Measurements from ENCODE around the gene SCYL3. TPM values are rescaled to one million over a fixed set of nuclear protein-coding genes. Genes with fewer than 3 reads are reported as not detected.

SCYL3 gene
- total RNA-seq, 1 donor from 2014 or later, result 11.8 TPM

DNA sequence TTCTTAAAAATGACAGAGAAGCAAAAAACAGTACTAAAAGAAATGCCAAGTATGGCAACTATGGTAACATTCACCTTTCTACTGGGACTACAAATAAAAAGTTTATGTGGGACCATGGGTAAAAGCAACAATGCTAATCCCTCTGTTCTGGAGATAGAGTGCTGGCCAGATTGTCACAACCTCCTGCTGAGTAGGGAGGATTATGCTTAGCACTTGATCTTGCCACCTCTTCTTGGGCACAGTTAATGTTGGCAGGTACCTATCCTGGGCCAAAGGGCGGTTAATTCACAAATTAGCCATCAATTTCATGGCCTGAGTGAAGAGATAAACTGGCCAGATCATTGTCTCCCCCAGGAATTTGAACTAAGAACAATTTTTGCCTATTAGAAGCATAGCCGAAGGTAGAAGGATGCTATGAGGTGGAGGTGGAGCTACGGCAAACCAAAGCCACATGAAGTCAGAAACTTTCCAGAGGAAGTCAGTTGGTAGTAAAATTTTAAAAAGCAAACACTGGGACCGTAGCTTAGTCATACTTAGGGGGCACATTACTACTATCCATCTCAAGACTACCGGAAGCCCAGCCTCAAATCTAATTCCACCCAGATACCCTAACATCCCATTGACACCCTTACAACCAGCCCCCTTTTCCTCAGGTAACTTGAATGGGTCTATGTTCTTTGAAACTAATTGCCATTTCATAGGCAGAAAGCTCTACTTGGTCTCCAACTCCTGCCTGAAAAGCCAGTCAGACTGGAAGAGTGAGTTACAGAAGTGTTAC is 2.7 kb downstream of the SCYL3 start:
- H3K27me3 Mint-ChIP-seq (ENCODE audit: low read depth), result no peaks in the 10 kb centered on the region
- DNase-seq (ENCODE audit: low spot score in 2 of 2, unreplicated experiment in 2 of 2), result no peak
- H3K27ac Mint-ChIP-seq, result peak overlapping the region; percentile 92
- H3K36me3 Mint-ChIP-seq, result peaks cover 9% of the 10 kb centered on the region
- H3K4me3 Mint-ChIP-seq, result peak overlapping the region; percentile 38
- H3K9me3 Mint-ChIP-seq, result no peaks in the 10 kb centered on the region
- H3K4me1 Mint-ChIP-seq, result peaks cover 44% of the 10 kb centered on the region
- TF ChIP-seq, protein P1, sequence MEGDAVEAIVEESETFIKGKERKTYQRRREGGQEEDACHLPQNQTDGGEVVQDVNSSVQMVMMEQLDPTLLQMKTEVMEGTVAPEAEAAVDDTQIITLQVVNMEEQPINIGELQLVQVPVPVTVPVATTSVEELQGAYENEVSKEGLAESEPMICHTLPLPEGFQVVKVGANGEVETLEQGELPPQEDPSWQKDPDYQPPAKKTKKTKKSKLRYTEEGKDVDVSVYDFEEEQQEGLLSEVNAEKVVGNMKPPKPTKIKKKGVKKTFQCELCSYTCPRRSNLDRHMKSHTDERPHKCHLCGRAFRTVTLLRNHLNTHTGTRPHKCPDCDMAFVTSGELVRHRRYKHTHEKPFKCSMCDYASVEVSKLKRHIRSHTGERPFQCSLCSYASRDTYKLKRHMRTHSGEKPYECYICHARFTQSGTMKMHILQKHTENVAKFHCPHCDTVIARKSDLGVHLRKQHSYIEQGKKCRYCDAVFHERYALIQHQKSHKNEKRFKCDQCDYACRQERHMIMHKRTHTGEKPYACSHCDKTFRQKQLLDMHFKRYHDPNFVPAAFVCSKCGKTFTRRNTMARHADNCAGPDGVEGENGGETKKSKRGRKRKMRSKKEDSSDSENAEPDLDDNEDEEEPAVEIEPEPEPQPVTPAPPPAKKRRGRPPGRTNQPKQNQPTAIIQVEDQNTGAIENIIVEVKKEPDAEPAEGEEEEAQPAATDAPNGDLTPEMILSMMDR (IDR thresholded peaks at IDR 0.05; ENCODE audit: unreplicated experiment), result no peak

DNA sequence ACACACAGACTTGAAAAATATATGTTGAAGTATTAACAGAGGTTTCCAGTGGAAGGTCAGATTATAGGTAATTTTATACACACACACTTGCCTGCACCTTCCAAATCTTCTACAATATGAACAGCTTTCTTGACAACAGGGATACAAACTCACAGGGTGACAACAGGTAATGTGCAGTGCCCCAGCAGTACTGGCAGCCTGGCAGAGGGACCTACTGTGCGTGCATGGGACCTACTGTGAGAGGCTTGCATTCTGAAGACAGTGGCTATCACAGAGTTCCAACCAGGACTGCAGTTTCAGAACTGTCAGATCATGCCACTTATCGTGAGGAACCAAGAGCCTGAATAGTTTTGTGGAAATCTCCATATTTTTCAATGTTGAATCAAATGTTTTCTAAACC is 3.8 kb downstream of the SCYL3 start:
- H3K27ac Mint-ChIP-seq, result no peak overlapping the region
- DNase-seq (ENCODE audit: low spot score in 2 of 2, unreplicated experiment in 2 of 2), result no peak
- H3K4me1 Mint-ChIP-seq, result peaks cover 50% of the 10 kb centered on the region
- no peaks in the 10 kb centered on the region for H3K27me3 Mint-ChIP-seq (ENCODE audit: low read depth)
- H3K9me3 Mint-ChIP-seq, result no peaks in the 10 kb centered on the region
- H3K36me3 Mint-ChIP-seq, result peaks cover 16% of the 10 kb centered on the region
- TF ChIP-seq, protein P1 (IDR thresholded peaks at IDR 0.05; ENCODE audit: unreplicated experiment), result no peak
- H3K4me3 Mint-ChIP-seq, result no peak overlapping the region

DNA sequence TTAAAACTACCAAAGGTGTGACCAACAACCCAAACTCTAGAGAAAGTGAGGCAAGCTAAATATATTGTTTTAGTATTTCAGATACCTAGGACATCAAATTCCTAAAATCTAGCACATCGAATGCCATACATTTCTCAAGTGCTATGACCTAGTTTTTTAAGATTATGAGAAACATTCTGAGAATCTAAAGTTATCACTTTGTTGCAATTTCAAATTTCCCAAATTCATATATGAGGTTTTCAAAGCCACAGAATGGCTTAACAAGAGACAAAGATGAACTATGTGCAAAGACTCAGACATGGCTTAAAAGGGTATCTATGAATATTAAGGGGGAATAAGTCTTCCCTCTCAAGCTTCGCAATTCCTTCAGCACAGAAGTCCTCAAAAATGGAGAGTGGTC is 6.8 kb downstream of the SCYL3 start:
- Mint-ChIP-seq H3K4me3 (no peak overlapping the region), H3K27ac (no peak overlapping the region), H3K4me1 (peaks cover 40% of the 10 kb centered on the region), H3K27me3 (ENCODE audit: low read depth) (no peaks in the 10 kb centered on the region), H3K36me3 (peaks cover 26% of the 10 kb centered on the region), H3K9me3 (no peaks in the 10 kb centered on the region)
- DNase-seq (ENCODE audit: low spot score in 2 of 2, unreplicated experiment in 2 of 2), result no peak
- TF ChIP-seq, protein P1 (IDR thresholded peaks at IDR 0.05; ENCODE audit: unreplicated experiment), result no peak

DNA sequence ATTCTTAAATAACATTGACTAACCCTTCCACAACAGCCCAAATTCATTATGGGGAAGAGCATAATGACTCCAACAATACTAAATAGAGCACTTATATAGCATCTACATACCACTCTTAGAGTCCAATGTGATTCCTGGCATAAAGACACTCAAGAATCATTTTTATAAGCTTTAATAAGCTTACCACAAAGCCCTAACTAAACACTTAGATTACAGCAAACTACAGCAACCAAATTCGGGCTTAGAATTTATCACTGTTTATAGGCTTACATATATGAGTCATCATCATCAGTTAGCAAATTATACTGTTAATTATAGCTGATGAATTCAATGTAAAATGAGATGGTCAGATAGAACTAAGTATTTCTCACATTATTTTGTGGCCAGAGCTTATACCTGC is 7.3 kb downstream of the SCYL3 start:
- TF ChIP-seq, protein P1 (IDR thresholded peaks at IDR 0.05; ENCODE audit: unreplicated experiment), result no peak
- H3K9me3 Mint-ChIP-seq, result no peaks in the 10 kb centered on the region
- H3K4me3 Mint-ChIP-seq, result no peak overlapping the region
- H3K4me1 Mint-ChIP-seq, result peaks cover 36% of the 10 kb centered on the region
- no peak overlapping the region for H3K27ac Mint-ChIP-seq
- no peak for DNase-seq (ENCODE audit: low spot score in 2 of 2, unreplicated experiment in 2 of 2)
- H3K27me3 Mint-ChIP-seq (ENCODE audit: low read depth), result no peaks in the 10 kb centered on the region
- H3K36me3 Mint-ChIP-seq, result peaks cover 30% of the 10 kb centered on the region

DNA sequence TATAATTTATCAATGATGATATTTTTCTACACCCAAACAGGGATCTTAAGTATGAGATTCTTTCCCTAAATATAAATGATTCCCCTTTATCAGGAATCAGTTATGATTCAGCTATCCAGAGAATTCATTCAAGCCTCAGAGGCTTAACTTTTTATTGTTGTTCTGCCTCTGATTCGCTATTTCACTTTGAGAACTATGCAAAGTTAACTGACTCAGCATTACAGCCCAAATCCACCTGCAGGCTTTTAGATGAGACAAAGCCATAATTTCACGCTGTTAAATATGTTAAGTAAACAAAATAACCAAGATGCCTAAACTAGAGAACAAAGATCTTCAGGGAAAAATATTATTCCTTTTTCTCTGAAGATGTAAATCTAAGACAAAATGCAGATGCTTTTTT is 8.5 kb downstream of the SCYL3 start:
- no peak for DNase-seq (ENCODE audit: low spot score in 2 of 2, unreplicated experiment in 2 of 2)

More for the DNA sequence above, 8.5 kb downstream of the SCYL3 start:
- H3K27ac Mint-ChIP-seq, result no peak overlapping the region
- no peaks in the 10 kb centered on the region for H3K27me3 Mint-ChIP-seq (ENCODE audit: low read depth)
- H3K4me1 Mint-ChIP-seq, result peaks cover 24% of the 10 kb centered on the region
- peaks cover 32% of the 10 kb centered on the region for H3K36me3 Mint-ChIP-seq
- no peak overlapping the region for H3K4me3 Mint-ChIP-seq
- no peaks in the 10 kb centered on the region for H3K9me3 Mint-ChIP-seq
- TF ChIP-seq, protein P1 (IDR thresholded peaks at IDR 0.05; ENCODE audit: unreplicated experiment), result no peak

Data from mesothelial cell of epicardium (in vitro differentiated cells).